HG02870 (cell line): ENCODE data around the gene ENO2.

ENCODE experiments used
- ATAC-seq: cut with Tn5 transposase; IDR thresholded peaks from one replicate; pipeline ENCODE4 v1.9.1; 2021; ENCODE audit warnings: mild to moderate bottlenecking, moderate library complexity; ENCODE audit not compliant: unreplicated experiment

ENO2 gene

DNA sequence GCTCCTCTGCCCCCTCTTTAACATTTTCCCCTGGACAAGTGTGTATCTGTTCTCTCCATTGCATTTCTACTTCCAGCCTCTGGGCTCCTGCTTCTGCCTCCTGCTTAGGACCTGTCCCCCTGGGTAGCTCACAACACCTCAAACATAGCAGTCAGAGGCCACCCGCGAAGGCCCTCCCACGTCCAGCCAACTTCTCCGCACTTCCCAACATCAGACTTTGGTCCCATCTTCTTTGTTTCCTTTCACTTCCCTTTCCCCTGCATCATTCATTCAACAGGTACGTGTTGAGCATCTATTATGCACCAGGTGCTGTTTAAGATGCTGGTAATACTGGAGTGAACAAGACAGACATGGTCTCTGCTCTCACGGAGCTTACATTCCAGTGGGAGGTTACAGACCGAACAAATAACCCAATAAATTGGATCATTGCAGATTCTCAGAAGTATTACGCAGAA, 32.6 kb downstream of the ENO2 start:
- ATAC-seq = no peak

GRCh38 chr12:6947615-6948014, 33.2 kb downstream of the ENO2 start:
- ATAC-seq = no peak

- no peak for ATAC-seq
These were observed 34.7 kb downstream of the ENO2 start for GRCh38 chr12:6948873-6949594.

- no peak for ATAC-seq
These were observed 36.0 kb downstream of the ENO2 start for GRCh38 chr12:6950401-6950801.

DNA sequence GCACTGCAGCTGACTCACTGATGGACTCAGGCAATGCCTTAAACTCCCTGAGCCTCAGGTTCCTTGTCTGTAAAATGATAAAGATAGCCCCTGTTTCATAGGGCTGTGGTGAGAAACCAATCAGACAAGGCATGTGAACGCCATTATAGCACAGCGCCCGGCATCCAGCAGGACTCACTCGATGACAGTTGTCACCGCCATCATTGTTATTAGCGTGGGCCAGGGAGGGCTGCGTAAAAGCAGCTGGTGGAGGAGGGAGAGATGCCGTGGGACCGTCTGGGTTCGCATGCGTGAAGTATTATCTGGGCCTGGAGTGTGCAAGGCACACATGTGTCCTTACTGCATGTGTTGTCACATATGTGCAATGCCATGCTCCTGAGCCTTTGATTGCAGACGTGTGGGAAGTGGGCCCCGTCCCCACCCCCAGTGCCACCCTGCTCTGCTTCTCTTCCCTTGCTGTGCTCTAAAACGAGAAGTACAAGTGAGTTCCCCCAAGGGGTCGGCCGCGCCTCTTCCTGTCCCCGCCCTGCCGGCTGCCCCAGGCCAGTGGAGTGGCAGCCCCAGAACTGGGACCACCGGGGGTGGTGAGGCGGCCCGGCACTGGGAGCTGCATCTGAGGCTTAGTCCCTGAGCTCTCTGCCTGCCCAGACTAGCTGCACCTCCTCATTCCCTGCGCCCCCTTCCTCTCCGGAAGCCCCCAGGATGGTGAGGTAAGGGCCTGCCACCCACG, 36.6 kb downstream of the ENO2 start, which contains the start of gene PTPN6:
Gene PTPN6 (plus strand): TSS at position 546 of the 730 bp plus-strand sequence. CDS start 157 bp downstream, at position 703.
- no peak for ATAC-seq

DNA sequence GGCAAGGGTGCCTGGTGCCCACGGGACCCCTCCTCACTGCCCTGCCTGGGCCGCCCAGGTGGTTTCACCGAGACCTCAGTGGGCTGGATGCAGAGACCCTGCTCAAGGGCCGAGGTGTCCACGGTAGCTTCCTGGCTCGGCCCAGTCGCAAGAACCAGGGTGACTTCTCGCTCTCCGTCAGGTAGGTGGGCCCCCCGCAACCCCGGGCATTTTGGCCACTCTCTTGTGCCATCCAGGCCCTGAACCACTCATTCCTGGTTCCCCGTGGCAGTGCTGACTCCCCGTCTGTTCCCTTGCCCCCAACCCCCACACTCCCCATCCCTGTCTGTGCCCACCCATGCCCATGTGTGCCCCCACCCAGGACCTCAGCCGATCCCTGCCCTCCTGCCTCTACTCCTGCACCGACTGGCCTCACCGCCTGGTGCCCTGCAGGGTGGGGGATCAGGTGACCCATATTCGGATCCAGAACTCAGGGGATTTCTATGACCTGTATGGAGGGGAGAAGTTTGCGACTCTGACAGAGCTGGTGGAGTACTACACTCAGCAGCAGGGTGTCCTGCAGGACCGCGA, 37.3 kb downstream of the ENO2 start:
- ATAC-seq = no peak

DNA sequence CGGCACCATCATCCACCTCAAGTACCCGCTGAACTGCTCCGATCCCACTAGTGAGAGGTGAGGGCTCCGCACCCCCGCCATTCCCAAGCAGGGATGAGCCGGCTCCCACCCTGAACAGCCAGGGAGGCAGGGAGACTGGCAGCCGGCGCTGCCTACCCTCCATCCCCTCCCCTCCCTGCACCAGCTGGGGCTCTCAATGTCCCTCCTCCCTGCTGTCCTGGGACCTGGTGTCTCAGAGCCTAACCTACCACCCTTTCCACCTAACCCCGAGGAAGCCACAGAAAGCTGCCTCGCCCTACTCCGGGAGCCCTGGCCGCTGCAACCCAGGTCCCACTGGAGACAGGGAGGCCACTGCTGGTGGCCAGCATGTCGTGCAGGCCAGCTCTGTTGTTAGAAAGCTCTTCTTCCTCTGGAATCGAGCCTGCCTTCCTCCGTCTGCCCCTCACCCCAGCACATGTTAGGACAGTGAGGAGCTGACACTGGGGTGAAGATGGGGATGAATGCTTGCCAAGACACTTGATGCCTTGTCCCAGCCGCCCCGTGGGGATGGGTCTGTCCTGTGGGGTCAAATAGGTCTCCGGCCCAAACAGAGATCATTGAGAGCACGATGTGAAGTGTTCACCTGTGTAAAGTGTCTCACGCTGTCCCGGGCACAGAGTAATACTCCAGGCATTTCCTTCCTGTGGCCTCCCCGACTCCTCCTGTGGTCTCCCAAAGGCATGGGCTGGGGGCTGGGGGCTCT, 37.9 kb downstream of the ENO2 start:
- no peak for ATAC-seq

DNA sequence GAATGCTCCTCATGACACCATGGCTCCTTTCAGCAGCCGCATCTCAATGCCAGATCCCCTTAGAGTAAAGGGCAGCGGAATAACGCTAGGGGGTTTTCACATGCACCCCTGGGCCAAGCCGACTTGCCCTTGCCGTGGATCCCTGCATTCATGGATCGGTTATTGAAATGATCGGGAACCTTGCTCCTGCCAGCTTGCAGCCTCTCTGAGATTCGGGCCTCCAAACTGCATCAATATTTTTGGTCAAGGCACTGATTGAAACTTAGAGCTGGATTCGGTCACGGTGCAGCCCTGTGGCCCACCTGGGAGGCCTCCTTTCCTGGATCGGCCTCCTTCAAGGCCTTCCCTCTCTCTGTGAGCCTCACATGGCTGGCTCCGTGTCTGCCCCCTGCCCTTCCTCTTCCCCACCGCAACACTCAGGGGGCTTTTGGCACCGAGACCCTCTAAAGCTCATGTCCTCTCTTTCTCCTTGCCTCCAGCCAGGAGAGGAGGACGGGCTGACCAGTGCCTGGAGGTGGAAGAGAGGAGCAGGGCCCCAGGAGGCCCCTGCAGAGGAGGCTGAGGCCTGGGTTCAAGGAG, 38.6 kb downstream of the ENO2 start:
- ATAC-seq = no peak

DNA sequence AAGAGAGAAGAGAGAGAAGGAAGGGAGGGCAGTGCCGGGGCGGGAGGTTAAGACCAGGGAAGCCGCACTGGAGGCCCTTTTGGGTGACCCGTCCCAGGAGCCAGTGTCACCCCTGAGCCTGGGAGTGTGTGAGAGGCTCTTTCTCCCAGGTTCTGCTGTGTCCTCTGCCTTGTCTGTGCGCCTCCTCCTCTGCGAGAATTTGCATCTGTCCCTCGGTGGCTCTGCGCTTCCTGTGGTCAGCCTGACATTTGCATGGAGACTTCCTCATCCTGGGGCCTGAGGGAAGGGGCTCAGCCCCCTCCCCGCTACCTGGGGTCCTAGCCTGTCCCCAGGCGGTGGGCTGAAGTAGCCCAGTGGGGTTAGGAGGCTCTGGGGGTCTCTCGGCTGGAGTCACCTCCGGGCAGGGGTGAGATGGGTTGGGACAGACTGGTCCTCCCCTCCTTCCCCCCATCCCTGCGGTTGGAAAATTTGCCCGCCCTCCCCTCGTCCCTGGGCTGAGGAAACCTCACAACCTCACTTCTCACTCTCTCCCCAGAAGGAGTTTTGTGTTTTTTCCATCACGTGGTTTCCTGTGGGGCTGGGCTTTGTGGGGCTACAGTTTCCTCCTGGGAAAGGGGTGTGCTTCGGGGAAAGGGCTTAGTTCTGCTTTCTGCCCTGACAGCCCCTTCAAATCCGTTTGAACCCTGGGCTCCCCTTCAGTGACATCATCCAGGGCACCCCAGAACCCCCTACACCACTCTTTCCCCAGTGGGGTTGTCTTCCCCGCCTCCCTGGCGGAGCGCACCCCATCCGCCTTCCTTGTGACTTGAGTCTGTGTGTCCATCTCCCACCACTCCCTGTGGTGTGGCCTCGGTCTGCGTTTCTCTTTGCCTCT, 39.3 kb downstream of the ENO2 start:
- ATAC-seq = peak; percentile 50

GRCh38 chr12:6954316-6955107, 40.1 kb downstream of the ENO2 start:
- no peak for ATAC-seq

GRCh38 chr12:6955108-6956020, 41.0 kb downstream of the ENO2 start:
- no peak for ATAC-seq

DNA sequence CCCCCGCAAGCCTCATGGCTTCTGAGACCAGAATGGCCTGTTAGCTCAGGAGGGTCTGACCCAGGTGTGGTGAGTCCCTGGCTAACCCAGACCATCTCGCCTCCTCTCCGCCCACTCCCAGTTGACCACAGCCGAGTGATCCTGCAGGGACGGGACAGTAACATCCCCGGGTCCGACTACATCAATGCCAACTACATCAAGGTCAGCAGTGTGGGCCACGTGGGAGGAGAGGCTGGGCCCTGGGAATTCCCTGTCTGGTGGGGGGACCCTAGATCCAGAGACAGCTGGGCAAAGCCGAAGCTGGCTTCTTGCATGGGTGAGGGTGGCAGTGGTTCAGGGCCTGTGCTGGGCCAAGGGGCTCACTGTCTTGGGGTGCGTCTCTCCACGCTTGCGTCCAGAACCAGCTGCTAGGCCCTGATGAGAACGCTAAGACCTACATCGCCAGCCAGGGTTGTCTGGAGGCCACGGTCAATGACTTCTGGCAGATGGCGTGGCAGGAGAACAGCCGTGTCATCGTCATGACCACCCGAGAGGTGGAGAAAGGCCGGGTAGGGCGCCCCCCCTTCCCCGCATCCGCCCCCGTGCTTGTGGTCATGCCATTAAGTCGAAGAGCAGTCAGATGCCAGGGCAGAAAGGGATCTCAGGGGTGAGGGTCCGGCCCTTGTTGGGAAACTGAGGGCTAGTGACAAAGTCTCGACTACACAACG, 41.8 kb downstream of the ENO2 start:
- ATAC-seq = no peak

DNA sequence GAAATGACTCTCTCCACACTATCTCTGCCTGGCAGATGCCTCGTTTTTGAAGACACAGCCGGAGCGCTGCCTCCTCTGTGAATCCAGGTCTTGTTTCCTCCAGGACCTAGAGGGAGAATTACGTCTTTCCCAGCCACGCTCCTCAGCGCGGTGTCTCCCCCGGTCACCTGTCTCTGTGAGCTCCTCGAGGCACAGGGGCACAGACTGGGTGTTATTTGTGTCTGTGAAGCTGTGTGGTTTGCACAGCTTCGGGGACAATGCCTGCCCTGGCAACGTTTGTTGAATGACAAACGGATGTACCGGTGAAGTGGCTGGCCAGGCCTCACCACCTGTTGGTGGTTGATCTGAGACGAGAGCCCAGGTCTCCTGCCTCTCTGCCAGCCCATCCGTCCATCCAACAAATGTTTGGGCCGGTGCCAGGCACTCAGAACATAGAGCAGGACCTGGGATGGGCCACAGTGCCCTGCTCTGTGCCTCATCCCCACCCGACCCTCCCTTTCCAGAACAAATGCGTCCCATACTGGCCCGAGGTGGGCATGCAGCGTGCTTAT, 42.8 kb downstream of the ENO2 start:
- ATAC-seq = no peak

- no peak for ATAC-seq
These were observed 43.6 kb downstream of the ENO2 start for GRCh38 chr12:6957741-6958608.

GRCh38 chr12:6958609-6959057, 44.3 kb downstream of the ENO2 start:
- no peak for ATAC-seq
